NCI-H2196 (cell line): Measurements from ENCODE around the gene NFE2L1.

Source experiments
- DNase-seq: peaks from one replicate; lab custom pipeline; 2025; ENCODE audit not compliant: unreplicated experiment; lab: John Stamatoyannopoulos, UW

NFE2L1 gene

GRCh38 chr17:48047113-48047740, 932 bp upstream of the NFE2L1 start:
- no peak for DNase-seq

- DNase-seq = peak; percentile 77
Measured at GRCh38 chr17:48048384-48049126, 396 bp downstream of the NFE2L1 start.

DNA sequence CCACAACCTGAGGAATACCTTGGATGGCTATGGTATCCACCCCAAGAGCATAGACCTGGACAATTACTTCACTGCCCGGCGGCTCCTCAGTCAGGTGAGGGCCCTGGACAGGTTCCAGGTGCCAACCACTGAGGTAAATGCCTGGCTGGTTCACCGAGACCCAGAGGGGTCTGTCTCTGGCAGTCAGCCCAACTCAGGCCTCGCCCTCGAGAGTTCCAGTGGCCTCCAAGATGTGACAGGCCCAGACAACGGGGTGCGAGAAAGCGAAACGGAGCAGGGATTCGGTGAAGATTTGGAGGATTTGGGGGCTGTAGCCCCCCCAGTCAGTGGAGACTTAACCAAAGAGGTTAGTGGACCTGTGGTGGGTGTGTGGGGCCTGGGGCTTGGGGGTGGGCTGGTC, 3.1 kb downstream of the NFE2L1 start:
- DNase-seq = no peak

GRCh38 chr17:48051706-48052486, 3.7 kb downstream of the NFE2L1 start:
- DNase-seq = no peak

GRCh38 chr17:48052956-48053757, 5.0 kb downstream of the NFE2L1 start:
- peak; percentile 84 for DNase-seq

- no peak for DNase-seq
Measured at GRCh38 chr17:48053758-48054237, 5.6 kb downstream of the NFE2L1 start.

- DNase-seq = peak; percentile 96
Measured at GRCh38 chr17:48054238-48055185, 6.4 kb downstream of the NFE2L1 start.

DNA sequence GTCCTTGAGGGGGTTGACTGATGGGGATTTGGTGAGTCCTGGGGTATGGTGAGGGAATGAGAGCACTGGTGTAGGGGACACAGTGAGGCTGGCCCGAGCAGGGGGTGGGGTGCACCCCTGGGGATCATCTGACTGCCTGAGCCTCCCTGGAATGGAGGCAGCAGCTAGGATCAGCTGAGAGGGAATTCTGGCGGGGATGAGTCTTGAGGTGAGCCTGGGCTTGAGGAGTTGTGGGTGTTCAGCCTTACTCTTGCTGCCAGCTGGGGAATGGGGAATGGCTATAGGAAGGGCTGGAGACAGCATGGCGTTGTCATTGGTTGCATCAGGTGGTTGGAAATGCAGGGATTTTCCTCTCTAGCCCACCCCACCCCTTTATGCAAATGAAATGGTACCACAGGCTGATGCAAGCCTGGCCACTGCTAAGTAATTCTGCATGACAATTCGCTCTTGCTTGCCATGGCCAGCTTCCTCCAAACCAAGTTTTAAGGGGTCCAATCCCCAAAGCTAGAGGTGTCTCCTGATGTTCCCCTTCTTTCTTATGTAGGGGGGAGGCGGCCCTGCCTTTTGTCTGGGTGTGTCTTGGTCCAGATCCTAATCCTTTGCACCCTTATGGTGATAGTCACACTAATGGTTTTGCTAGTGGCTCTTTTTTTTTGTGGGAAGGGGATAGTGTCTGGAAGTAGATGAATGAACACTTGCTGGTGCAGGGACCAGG, 7.5 kb downstream of the NFE2L1 start:
- no peak for DNase-seq

- DNase-seq = no peak
Measured at GRCh38 chr17:48056246-48056745, 8.1 kb downstream of the NFE2L1 start.

DNA sequence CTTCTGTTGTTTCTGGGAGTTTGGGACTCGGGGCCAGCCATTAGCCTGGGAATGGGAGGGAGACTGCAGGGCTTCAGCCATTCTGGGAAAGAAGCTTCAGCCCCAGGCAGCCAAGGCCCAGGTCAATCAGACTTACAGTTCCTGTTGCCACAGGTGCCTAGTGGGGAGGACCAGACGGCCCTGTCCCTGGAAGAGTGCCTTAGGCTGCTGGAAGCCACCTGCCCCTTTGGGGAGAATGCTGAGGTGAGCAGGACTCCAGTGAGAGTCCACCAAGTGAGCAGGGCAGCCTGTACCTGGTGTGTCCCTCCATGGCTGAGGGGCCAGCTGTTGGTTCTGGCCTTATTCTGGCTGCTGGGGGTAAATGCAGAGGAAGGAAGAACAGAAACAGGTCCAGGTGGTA, 8.7 kb downstream of the NFE2L1 start:
- no peak for DNase-seq

- DNase-seq = no peak
Measured at GRCh38 chr17:48057626-48058025, 9.5 kb downstream of the NFE2L1 start.

GRCh38 chr17:48058393-48059124, 10.4 kb downstream of the NFE2L1 start:
- no peak for DNase-seq

DNA sequence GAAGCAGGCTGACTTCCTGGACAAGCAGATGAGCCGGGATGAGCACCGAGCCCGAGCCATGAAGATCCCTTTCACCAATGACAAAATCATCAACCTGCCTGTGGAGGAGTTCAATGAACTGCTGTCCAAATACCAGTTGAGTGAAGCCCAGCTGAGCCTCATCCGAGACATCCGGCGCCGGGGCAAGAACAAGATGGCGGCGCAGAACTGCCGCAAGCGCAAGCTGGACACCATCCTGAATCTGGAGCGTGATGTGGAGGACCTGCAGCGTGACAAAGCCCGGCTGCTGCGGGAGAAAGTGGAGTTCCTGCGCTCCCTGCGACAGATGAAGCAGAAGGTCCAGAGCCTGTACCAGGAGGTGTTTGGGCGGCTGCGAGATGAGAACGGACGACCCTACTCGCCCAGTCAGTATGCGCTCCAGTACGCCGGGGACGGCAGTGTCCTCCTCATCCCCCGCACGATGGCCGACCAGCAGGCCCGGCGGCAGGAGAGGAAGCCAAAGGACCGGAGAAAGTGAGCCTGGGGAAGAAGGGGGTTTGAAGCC, 11.0 kb downstream of the NFE2L1 start:
- no peak for DNase-seq

DNA sequence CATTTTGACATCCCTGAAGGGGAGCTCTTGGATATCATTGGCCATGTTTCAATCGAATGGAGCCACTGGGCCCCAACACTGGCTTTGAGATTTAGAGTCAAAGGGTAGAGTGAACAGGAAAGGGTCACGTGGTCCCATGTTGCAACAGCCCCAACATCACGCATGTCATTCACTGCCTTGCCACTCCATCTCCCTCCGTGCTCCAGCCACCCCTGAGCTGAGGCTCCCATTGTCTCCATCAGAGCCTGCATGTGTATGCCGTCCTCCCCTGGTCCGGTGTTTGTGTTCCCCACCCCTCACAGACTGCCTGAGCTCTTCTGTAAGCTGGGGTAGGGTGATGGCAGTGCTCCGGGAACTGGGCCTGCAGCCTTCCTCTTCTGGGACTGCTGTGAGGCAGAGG, 12.1 kb downstream of the NFE2L1 start:
- no peak for DNase-seq

- DNase-seq = no peak
Measured at GRCh38 chr17:48062273-48062672, 14.1 kb downstream of the NFE2L1 start.

GRCh38 chr17:48064638-48065037, 16.5 kb downstream of the NFE2L1 start:
- no peak for DNase-seq

- no peak for DNase-seq
Measured at GRCh38 chr17:48066192-48066591, 18.0 kb downstream of the NFE2L1 start.

DNA sequence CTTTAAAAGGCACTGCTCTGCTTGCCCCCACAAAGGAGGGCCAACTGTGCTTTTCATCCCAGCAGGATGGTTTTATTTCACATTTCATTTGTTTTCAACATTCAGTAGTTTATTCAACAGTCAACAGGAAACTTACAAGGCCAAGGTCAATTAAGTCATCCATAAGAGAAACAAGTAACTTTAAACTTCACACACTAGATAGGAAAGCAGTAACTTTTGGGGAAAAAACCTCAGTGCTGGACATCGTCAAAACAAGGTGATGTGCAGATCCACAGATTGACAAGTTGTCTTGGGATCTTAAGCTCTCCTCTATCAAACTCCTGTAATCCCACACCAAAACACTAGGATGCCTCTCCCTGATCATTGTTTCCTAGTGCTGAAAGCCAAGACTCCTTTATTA, 18.5 kb downstream of the NFE2L1 start:
- DNase-seq = no peak
